GM18526 (cell line): ENCODE data around the gene MAPK14.

Source experiments
- POLR2A ChIP-seq: IDR thresholded peaks from 3 replicates; pipeline ENCODE4 v1.6.1; 2011; ENCODE audit not compliant: insufficient read length; ENCODE audit errors: extremely low read depth

Gene MAPK14

GRCh38 chr6:36104836-36105235, 77.2 kb downstream of the MAPK14 start:
- TF ChIP-seq POLR2A: no peak

GRCh38 chr6:36109092-36109491, 81.5 kb downstream of the MAPK14 start:
- TF ChIP-seq POLR2A: no peak

GRCh38 chr6:36110050-36110449, 82.4 kb downstream of the MAPK14 start:
- no peak for TF ChIP-seq POLR2A

- TF ChIP-seq POLR2A: no peak
These were observed 83.3 kb downstream of the MAPK14 start for GRCh38 chr6:36110863-36111262.

- no peak for TF ChIP-seq POLR2A
These were observed 83.9 kb downstream of the MAPK14 start for GRCh38 chr6:36111526-36111925.

- no peak for TF ChIP-seq POLR2A
These were observed 85.4 kb downstream of the MAPK14 start for GRCh38 chr6:36113049-36113448.

- TF ChIP-seq POLR2A: no peak
These were observed 86.1 kb downstream of the MAPK14 start for GRCh38 chr6:36113703-36114102.

GRCh38 chr6:36114798-36115408, 87.3 kb downstream of the MAPK14 start:
- no peak for TF ChIP-seq POLR2A

- TF ChIP-seq POLR2A: no peak
These were observed 87.8 kb downstream of the MAPK14 start for GRCh38 chr6:36115412-36115811.

- no peak for TF ChIP-seq POLR2A
These were observed 88.7 kb downstream of the MAPK14 start for GRCh38 chr6:36116066-36116864.

GRCh38 chr6:36116943-36117342, 89.3 kb downstream of the MAPK14 start:
- TF ChIP-seq POLR2A: no peak

GRCh38 chr6:36117658-36118549, 90.3 kb downstream of the MAPK14 start:
- no peak for TF ChIP-seq POLR2A

GRCh38 chr6:36118550-36119107, 91.0 kb downstream of the MAPK14 start:
- TF ChIP-seq POLR2A: no peak

GRCh38 chr6:36119209-36119608, 91.6 kb downstream of the MAPK14 start:
- TF ChIP-seq POLR2A: no peak

GRCh38 chr6:36120018-36120417, 92.4 kb downstream of the MAPK14 start:
- TF ChIP-seq POLR2A: no peak

GRCh38 chr6:36120539-36120938, 92.9 kb downstream of the MAPK14 start:
- no peak for TF ChIP-seq POLR2A
